Body of pancreas (tissue), 4 donors: Measurements from ENCODE around the gene ZSCAN5A.

Experiments used
- POLR2A ChIP-seq, 3 donors: fragments of 450-650 bp; IDR thresholded peaks; one replicate each; pipeline ENCODE4 v1.6.1; 2016; ENCODE audit warnings: antibody characterized with exemption in 3 of 3, mild to moderate bottlenecking in 2 of 3
- TF ChIP-seq, protein P1 (sequence below), 7 experiments: fragments of 450-650 bp in 4 of 7; fragments of 200-600 bp in 3 of 7; sonication (generic) in 3 of 7; IDR thresholded peaks; one replicate each; pipeline ENCODE4 v1.5.1; 2016 to 2019; ENCODE audit warnings: antibody characterized with exemption in 7 of 7

DNA sequence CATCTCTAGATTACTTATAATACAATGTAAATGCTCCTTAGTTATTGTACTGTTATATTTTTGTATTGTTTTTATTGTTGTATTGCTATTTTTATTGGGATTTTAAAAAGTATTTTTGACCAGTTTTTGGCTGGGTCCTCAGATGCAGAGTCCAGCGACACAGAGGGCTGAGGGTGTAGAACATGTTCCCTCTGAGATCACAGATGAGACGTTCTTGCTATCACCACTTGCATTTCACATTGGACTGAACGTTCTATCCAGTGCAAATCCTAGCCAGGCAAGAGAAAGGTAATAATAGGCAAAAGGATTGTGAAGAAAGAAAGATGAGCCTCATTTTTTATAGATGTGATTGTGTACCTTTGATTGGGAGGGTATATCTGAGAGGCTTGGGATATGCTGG lies 15.0 kb downstream of the ZSCAN5A start:
- TF ChIP-seq, protein P1, sequence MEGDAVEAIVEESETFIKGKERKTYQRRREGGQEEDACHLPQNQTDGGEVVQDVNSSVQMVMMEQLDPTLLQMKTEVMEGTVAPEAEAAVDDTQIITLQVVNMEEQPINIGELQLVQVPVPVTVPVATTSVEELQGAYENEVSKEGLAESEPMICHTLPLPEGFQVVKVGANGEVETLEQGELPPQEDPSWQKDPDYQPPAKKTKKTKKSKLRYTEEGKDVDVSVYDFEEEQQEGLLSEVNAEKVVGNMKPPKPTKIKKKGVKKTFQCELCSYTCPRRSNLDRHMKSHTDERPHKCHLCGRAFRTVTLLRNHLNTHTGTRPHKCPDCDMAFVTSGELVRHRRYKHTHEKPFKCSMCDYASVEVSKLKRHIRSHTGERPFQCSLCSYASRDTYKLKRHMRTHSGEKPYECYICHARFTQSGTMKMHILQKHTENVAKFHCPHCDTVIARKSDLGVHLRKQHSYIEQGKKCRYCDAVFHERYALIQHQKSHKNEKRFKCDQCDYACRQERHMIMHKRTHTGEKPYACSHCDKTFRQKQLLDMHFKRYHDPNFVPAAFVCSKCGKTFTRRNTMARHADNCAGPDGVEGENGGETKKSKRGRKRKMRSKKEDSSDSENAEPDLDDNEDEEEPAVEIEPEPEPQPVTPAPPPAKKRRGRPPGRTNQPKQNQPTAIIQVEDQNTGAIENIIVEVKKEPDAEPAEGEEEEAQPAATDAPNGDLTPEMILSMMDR (IDR thresholded peaks at IDR 0.05): no peak
- no peak for TF ChIP-seq POLR2A (IDR thresholded peaks at IDR 0.05)
